K562 (cell line): ENCODE results near the gene DENND10. TPM values are rescaled to one million over a fixed set of nuclear protein-coding genes. Genes with fewer than 3 reads are reported as not detected.
A peak's percentile ranks its signal among the peaks of the same experiment; 100 is the strongest.

Experiments
- ADNP ChIP-seq: fragments of 200-800 bp; sonication (Bioruptor generic); IDR thresholded peaks from 2 replicates; pipeline ENCODE4 v1.6.1; 2016; ENCODE audit warnings: missing genetic modification characterization, missing compliant biosample characterization
- CHCHD3 ChIP-seq: fragments of 250-450 bp; sonication (Bioruptor Pico); IDR thresholded peaks from 2 replicates; pipeline ENCODE4 v2.1.2; 2022; ENCODE audit warnings: mild to moderate bottlenecking
- FOXA3 ChIP-seq, 2 experiments: fragments of 450-650 bp in 1 of 2; sonication (generic) in 1 of 2; formaldehyde crosslinking; IDR thresholded peaks in 1 of 2; conservative IDR thresholded peaks in 1 of 2; 2 replicates each; pipeline versions ENCODE4 v1.4.0 to v1.8.0; 2020 to 2022; ENCODE audit warnings: mild to moderate bottlenecking in 2 of 2, missing genetic modification reagents in 1 of 2
- FOXK1 ChIP-seq: sonication (generic); formaldehyde crosslinking; IDR thresholded peaks from 2 replicates; pipeline ENCODE4 v1.8.0; 2022; ENCODE audit warnings: missing genetic modification reagents, mild to moderate bottlenecking, borderline replicate concordance
- HBP1 ChIP-seq: fragments of 450-650 bp; formaldehyde crosslinking; IDR thresholded peaks from 2 replicates; pipeline ENCODE4 v1.4.0; 2022; ENCODE audit warnings: missing genetic modification characterization
- KLF16 ChIP-seq: IDR thresholded peaks from 2 replicates; pipeline ENCODE4 v1.6.1; 2016; ENCODE audit warnings: antibody characterized with exemption
- MCM2 ChIP-seq: fragments of 450-650 bp; IDR thresholded peaks from 2 replicates; pipeline ENCODE4 v1.6.1; 2017; ENCODE audit warnings: low read depth, mild to moderate bottlenecking
- MTA1 ChIP-seq: fragments of 450-650 bp; IDR thresholded peaks from 2 replicates; pipeline ENCODE4 v1.6.1; 2017; ENCODE audit warnings: borderline replicate concordance
- NFIX ChIP-seq: fragments of 250-450 bp; sonication (Bioruptor Pico); IDR thresholded peaks from 2 replicates; pipeline ENCODE4 v1.4.0; 2020; ENCODE audit warnings: low read depth, mild to moderate bottlenecking, moderate library complexity
- NONO ChIP-seq, 2 experiments: fragments of 200-400 bp in 1 of 2; fragments of 450-650 bp in 1 of 2; formaldehyde crosslinking in 1 of 2; IDR thresholded peaks; 2 replicates each; pipeline ENCODE4 v1.6.1; 2017; ENCODE audit warnings: low read depth in 2 of 2, mild to moderate bottlenecking in 2 of 2, moderate library complexity in 2 of 2, low read length in 1 of 2
- STAT5A ChIP-seq: IDR thresholded peaks from 2 replicates; pipeline ENCODE4 v1.6.1; 2012; ENCODE audit warnings: low read length, inconsistent platforms, borderline replicate concordance
- ZNF140 ChIP-seq: fragments of 250-450 bp; sonication (Bioruptor Pico); IDR thresholded peaks from 2 replicates; pipeline ENCODE4 v1.8.0; 2021; ENCODE audit warnings: moderate library complexity, mild to moderate bottlenecking, inconsistent platforms
- ZNF318 ChIP-seq, 2 experiments: fragments of 450-650 bp; IDR thresholded peaks; 2 replicates each; pipeline ENCODE4 v1.6.1; 2016; ENCODE audit warnings: mild to moderate bottlenecking in 2 of 2, borderline replicate concordance in 1 of 2, low read depth in 1 of 2, moderate library complexity in 1 of 2
- polyA plus RNA-seq, 8 experiments: library from polyadenylated mRNA; depleted of rRNA in 4 of 8; stranded (reverse) in 5 of 8; unstranded in 3 of 8; fragments of >200 nt; fragmentation: Nextera tagmentation in 2 of 8; fragmentation: Illumina TruSeq in 1 of 8; extraction: Ambion mirVana in 2 of 8; extraction: Trizol in 1 of 8; gene quantifications; 2 replicates each; pipeline versions ENCODE4 v1.2.1 to v1.2.3, GENCODE V29; 2011 to 2014; ENCODE audit warnings: inconsistent platforms in 1 of 8, missing spikeins in 1 of 8
- total RNA-seq, 7 experiments: library from RNA; depleted of rRNA in 6 of 7; stranded (reverse); fragments of >200 nt in 6 of 7; fragmentation: Illumina TruSeq in 2 of 7; extraction: Trizol in 2 of 7; gene quantifications; 2 replicates each; pipeline versions ENCODE4 v1.2.1 to v1.2.3, GENCODE V29; 2011 to 2021; ENCODE audit warnings: low replicate concordance in 1 of 7

The DENND10 gene
- total and polyA plus RNA-seq, 9 of the 15 experiments (the other 6 are each of a cell fraction or from before 2014, with no cell fraction given) = 9.4 to 20.0 (median 12.5) TPM

DNA sequence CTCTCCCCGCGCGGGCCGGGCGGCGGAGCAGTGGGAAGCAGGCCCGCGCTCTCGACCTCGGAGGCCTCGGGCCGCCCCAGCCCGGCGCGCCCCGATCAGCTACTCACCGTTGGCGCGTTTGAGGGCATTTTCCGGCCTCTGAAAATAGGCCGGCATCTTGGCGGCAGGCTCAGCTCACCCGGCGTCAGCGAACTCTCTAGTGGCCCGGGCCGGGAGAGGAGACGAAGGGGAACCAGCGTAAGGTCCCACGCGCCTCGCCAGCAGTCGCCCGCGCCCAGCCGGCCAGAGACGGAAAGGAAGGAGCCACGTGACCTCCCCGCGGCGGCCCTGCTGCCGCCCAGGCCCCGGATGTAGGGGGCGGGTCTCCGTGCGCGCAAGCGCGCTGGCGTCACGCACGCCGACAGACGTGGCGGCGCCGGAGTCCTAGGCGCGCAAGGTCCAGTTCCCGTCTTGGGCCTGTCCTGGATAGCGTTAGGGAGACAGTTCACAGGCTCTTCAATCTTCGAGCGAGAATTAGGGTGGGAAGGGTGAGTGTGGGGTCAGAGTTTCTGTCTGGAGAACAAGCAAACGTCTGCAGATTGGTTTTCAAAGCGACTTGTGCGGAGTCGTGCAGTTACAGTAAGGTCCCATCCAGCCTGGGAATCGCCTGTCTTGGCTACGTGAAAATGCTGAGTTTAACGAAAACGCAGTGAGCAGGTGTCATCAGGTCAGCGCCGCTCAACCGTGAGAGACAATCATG lies 23.2 kb upstream of the DENND10 start, which contains the start of gene EIF3A (continued):
- TF ChIP-seq HBP1 (CRISPR knock-in tag) (no peak), KLF16 (no peak), STAT5A (no peak), MTA1 (0 out of 2 replicates have a peak, but pooled peaks have one; percentile 43), MCM2 (no peak), NFIX (no peak), FOXK1 (CRISPR knock-in tag) (0 out of 2 replicates have a peak, but pooled peaks have one; percentile 17), ZNF318 (IDR thresholded peaks at IDR 0.05; ENCODE audit: borderline replicate concordance in 1 of 2, low read depth in 1 of 2) (no peak), CHCHD3 (CRISPR knock-in tag) (no peak), ZNF140 (CRISPR knock-in tag) (no peak), ADNP (no peak), FOXA3 (CRISPR knock-in tag; conservative IDR thresholded peaks at IDR 0.05 in 1 of 2, IDR thresholded peaks at IDR 0.05 in 1 of 2) (no peak), NONO (IDR thresholded peaks at IDR 0.05; ENCODE audit: low read depth in 2 of 2, low read length in 1 of 2) (0 out of 4 replicates have a peak, but pooled peaks of 1 of the 2 experiments have one; percentile 36)
